Fibroblast of pulmonary artery (primary cell): ENCODE results near the gene SEC23IP.
"Not testable (repeated sequence)": the region's sequence is repeated elsewhere in the genome, so short reads cannot be mapped to it uniquely, and the experiment has no call there.

ENCODE experiments used
- DNase-seq: peaks from one replicate; pipeline ENCODE4 v3.0.0-alpha.2; 2010; ENCODE audit warnings: low read depth
- H3K4me3 ChIP-seq: replicated peaks from 2 replicates; pipeline ENCODE4 v1.5.1; 2011; ENCODE audit warnings: low read depth, mild to moderate bottlenecking, control low read depth, low read length, moderate library complexity
- CTCF ChIP-seq: IDR thresholded peaks from 2 replicates; pipeline ENCODE4 v1.5.1; 2011; ENCODE audit warnings: mild to moderate bottlenecking, control low read depth, low read length, inconsistent platforms; ENCODE audit errors: missing control alignments

Gene SEC23IP

GRCh38 chr10:119903946-119904666, 11.6 kb downstream of the SEC23IP start:
- DNase-seq = no peak
- TF ChIP-seq CTCF = no peak
- H3K4me3 ChIP-seq = no peak overlapping the region

- not testable (repeated sequence) for H3K4me3 ChIP-seq, DNase-seq
Measured at GRCh38 chr10:119907695-119908094, 15.2 kb downstream of the SEC23IP start.

- no peak for DNase-seq
- H3K4me3 ChIP-seq = no peak overlapping the region
- no peak for TF ChIP-seq CTCF
Measured at GRCh38 chr10:119908166-119908565, 15.6 kb downstream of the SEC23IP start.

- no peak for TF ChIP-seq CTCF
- no peak overlapping the region for H3K4me3 ChIP-seq
- no peak for DNase-seq
Measured at GRCh38 chr10:119910689-119911088, 18.2 kb downstream of the SEC23IP start.

- peak; percentile 29 for DNase-seq
- H3K4me3 ChIP-seq = no peak overlapping the region
- TF ChIP-seq CTCF = no peak
Measured at GRCh38 chr10:119917777-119918176, 25.2 kb downstream of the SEC23IP start.

GRCh38 chr10:119919271-119919670, 26.7 kb downstream of the SEC23IP start:
- no peak overlapping the region for H3K4me3 ChIP-seq
- no peak for TF ChIP-seq CTCF
- no peak for DNase-seq

- TF ChIP-seq CTCF = no peak
- H3K4me3 ChIP-seq = no peak overlapping the region
- DNase-seq = no peak
Measured at GRCh38 chr10:119919826-119920225, 27.3 kb downstream of the SEC23IP start.
